Osteocyte (in vitro differentiated cells): ENCODE results near the gene PHC2. TPM values are rescaled to one million over a fixed set of nuclear protein-coding genes. Genes with fewer than 3 reads are reported as not detected.
A peak's percentile ranks its signal among the peaks of the same experiment; 100 is the strongest.

Source experiments
- DNase-seq: peaks from one replicate; pipeline ENCODE4 v3.0.0; 2021; ENCODE audit warnings: mixed read lengths; ENCODE audit not compliant: unreplicated experiment; ENCODE audit errors: extremely low spot score
- H3K27ac Mint-ChIP-seq: one replicate; pipeline ENCODE4 v1.8.0; 2021; ENCODE audit warnings: mild to moderate bottlenecking, mixed read lengths; ENCODE audit not compliant: unreplicated experiment
- H3K27me3 Mint-ChIP-seq: one replicate; pipeline ENCODE4 v1.8.0; 2021; ENCODE audit warnings: mixed read lengths; ENCODE audit not compliant: unreplicated experiment
- H3K36me3 Mint-ChIP-seq: one replicate; pipeline ENCODE4 v1.8.0; 2021; ENCODE audit warnings: mixed read lengths; ENCODE audit not compliant: unreplicated experiment
- H3K4me1 Mint-ChIP-seq: one replicate; pipeline ENCODE4 v1.8.0; 2021; ENCODE audit warnings: mixed read lengths; ENCODE audit not compliant: unreplicated experiment
- H3K4me3 Mint-ChIP-seq: one replicate; pipeline ENCODE4 v1.8.0; 2021; ENCODE audit warnings: mild to moderate bottlenecking, moderate library complexity, mixed read lengths; ENCODE audit not compliant: unreplicated experiment
- H3K9me3 Mint-ChIP-seq: one replicate; pipeline ENCODE4 v1.8.0; 2021; ENCODE audit warnings: mixed read lengths; ENCODE audit not compliant: unreplicated experiment
- CTCF ChIP-seq: fragments of 200-600 bp; sonication (generic); IDR thresholded peaks from 2 replicates; pipeline ENCODE4 v1.5.0; 2021; ENCODE audit warnings: antibody characterized with exemption, mild to moderate bottlenecking, moderate library complexity
- long read RNA-seq: library from polyadenylated mRNA; unstranded; transcript quantifications from one replicate; pipeline ENCODE4 v2.0.0, GENCODE V29; 2021
- total RNA-seq: library from RNA; stranded (reverse); gene quantifications from 2 replicates; pipeline ENCODE4 v1.2.1, GENCODE V29; 2021

Gene PHC2
- 148 and 160 TPM in 2 replicates for total RNA-seq
- long read RNA-seq, partial matches to known transcripts: 12 of 18 reads
- long read RNA-seq, other reads (novel, unspliced or antisense): 6 of 18 reads

DNA sequence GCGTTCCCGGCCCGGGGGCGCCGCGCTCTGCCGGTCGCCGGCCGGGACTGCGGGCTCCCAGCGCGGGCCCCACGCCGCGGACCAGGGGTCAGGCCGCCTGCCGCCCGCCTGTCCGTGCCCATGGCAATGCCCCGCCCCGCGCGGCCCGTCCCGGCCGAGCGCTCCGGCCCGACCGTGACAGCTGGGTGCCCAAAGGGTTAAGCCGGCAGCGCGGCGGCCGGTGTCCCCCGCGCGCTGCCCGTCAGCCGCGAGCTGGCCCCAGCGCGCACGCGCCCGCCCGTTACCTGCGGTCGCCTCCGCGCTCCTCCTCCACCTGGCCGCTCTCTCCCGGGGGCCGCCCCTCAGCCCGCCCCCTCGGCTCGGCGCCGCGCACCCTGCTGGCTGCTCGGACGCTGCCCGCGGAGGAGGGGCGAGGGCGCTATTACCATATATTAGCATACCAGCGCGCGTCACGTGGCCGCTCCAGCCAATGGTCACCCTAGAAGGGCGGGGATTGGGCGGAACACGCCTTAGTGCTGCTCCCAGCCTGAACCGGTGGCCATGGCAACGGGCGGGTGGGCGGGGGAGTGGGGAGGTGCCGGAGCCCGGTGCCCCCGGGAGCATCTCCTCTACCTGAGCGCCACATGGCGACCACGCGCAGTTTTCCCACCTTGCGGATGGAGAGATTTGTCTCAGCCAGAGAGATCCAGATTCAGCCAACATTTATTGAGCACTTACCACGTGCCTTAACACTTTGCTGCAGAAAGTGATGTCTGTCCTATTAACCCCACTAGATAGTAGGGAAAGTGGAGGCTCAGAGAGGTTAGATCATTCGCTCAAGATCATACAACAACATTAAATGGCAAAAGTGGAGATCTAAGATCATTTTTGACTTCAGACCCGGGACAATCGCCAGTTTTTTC lies at the start of gene PHC2:
Gene PHC2, minus strand, starts transcription at position 404 of the 902 bp plus-strand sequence. CDS start 55,556 bp downstream, outside the sequence.
- no peaks in the 10 kb centered on the region for H3K27me3 Mint-ChIP-seq
- H3K9me3 Mint-ChIP-seq: no peaks in the 10 kb centered on the region
- H3K27ac Mint-ChIP-seq: peak within 1 kb of the TSS; percentile 63
- peak within 1 kb of the TSS; percentile 36 for H3K4me3 Mint-ChIP-seq
- DNase-seq: peak; percentile 98
- H3K36me3 Mint-ChIP-seq: peaks cover 2% of the 10 kb centered on the region
- TF ChIP-seq CTCF: peak; percentile 49
- peaks cover 33% of the 10 kb centered on the region for H3K4me1 Mint-ChIP-seq

- H3K4me1 Mint-ChIP-seq: peaks cover 11% of the 10 kb centered on the region
- TF ChIP-seq CTCF: no peak
- H3K9me3 Mint-ChIP-seq: no peaks in the 10 kb centered on the region
- no peaks in the 10 kb centered on the region for H3K27me3 Mint-ChIP-seq
- H3K36me3 Mint-ChIP-seq: peaks cover 16% of the 10 kb centered on the region
- no peak overlapping the region for H3K27ac Mint-ChIP-seq
- DNase-seq: no peak
- H3K4me3 Mint-ChIP-seq: no peak overlapping the region
Observed at GRCh38 chr1:33477451-33477850, 46.6 kb upstream of the PHC2 start.

GRCh38 chr1:33473900-33474299 lies 43.0 kb upstream of the PHC2 start:
- TF ChIP-seq CTCF: no peak
- Mint-ChIP-seq H3K4me3 (peak overlapping the region; percentile 90), H3K9me3 (no peaks in the 10 kb centered on the region), H3K4me1 (peaks cover 23% of the 10 kb centered on the region), H3K36me3 (peaks cover 3% of the 10 kb centered on the region), H3K27ac (no peak overlapping the region), H3K27me3 (no peaks in the 10 kb centered on the region)
- peak; percentile 23 for DNase-seq

DNA sequence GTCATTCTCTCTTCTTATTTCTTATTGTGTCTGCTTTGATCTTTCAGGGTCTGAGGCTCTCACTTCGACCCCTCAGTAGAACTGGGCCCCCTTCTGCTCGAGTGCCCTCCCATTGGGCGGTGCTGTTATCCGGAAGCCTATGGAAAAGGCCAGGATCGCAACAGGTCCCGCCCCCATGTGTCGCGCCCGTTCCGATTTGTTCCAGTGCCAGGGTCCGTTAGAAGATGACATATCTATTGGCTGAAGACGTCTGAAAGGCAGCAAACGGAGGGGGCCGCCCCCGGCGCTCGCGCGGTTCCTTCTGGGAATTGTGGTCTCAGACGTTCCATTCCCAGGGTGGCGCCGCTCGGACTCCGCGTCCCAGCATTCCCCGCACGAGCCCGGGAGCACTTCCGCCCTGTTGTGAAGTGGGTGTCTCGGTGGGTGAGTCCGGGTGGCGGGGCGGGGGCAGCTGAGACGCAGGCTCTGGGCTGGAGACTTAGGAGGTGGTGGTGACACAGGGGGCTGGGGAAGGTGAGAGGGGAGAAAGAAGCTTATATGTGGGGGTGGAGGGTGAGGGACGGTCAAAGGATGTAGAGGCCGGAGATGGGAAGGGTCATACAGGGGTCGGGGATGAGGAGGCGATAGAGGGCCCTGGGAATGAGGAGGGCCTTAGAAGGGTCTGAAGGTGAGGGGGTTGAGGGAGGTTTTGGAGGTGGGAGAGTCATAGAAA lies 41.5 kb upstream of the PHC2 start, which contains the start of gene ZSCAN20:
Gene ZSCAN20, plus strand, starts transcription at position 377 of the 712 bp plus-strand sequence. CDS start 6,644 bp downstream, outside the sequence.
- no peaks in the 10 kb centered on the region for H3K9me3 Mint-ChIP-seq
- peak; percentile 99 for DNase-seq
- no peaks in the 10 kb centered on the region for H3K36me3 Mint-ChIP-seq
- no peaks in the 10 kb centered on the region for H3K27me3 Mint-ChIP-seq
- H3K27ac Mint-ChIP-seq: peak within 1 kb of the TSS; percentile 91
- no peak for TF ChIP-seq CTCF
- peak within 1 kb of the TSS; percentile 90 for H3K4me3 Mint-ChIP-seq
- H3K4me1 Mint-ChIP-seq: peaks cover 32% of the 10 kb centered on the region

GRCh38 chr1:33471416-33471815 lies 40.5 kb upstream of the PHC2 start:
- TF ChIP-seq CTCF: no peak
- H3K36me3 Mint-ChIP-seq: no peaks in the 10 kb centered on the region
- H3K27me3 Mint-ChIP-seq: no peaks in the 10 kb centered on the region
- no peak for DNase-seq
- H3K4me3 Mint-ChIP-seq: no peak overlapping the region
- H3K27ac Mint-ChIP-seq: no peak overlapping the region
- peaks cover 32% of the 10 kb centered on the region for H3K4me1 Mint-ChIP-seq
- no peaks in the 10 kb centered on the region for H3K9me3 Mint-ChIP-seq
